T-helper 17 cell (primary cell): Measurements from ENCODE around the gene CMTR2. TPM values are rescaled to one million over a fixed set of nuclear protein-coding genes. Genes with fewer than 3 reads are reported as not detected.
"Not testable (repeated sequence)": the region's sequence is repeated elsewhere in the genome, so short reads cannot be mapped to it uniquely, and the experiment has no call there.

ENCODE experiments used
- ATAC-seq: fragments of 150-1000 bp; cut with Tn5 transposase; 2 replicates; pipeline ENCODE4 v1.10.0; 2021; ENCODE audit warnings: mild to moderate bottlenecking, moderate library complexity
- DNase-seq, 3 donors: peaks; one replicate each; pipeline versions ENCODE4 v3.0.0 to v3.0.0-alpha.2; 2020 to 2021
- H3K9me3 ChIP-seq: one replicate; pipeline ENCODE4 v1.7.0; 2013; ENCODE audit warnings: low read length, mild to moderate bottlenecking; ENCODE audit not compliant: control insufficient read depth, poor library complexity, severe bottlenecking
- H3K27ac Mint-ChIP-seq: one replicate; pipeline ENCODE4 v1.8.0; 2022; ENCODE audit warnings: mild to moderate bottlenecking, moderate library complexity, mixed read lengths
- H3K27me3 Mint-ChIP-seq: one replicate; pipeline ENCODE4 v1.8.0; 2022; ENCODE audit warnings: mixed read lengths
- H3K36me3 Mint-ChIP-seq: one replicate; pipeline ENCODE4 v1.8.0; 2022; ENCODE audit warnings: low read depth, mixed read lengths
- H3K4me1 Mint-ChIP-seq: one replicate; pipeline ENCODE4 v1.8.0; 2022; ENCODE audit warnings: mild to moderate bottlenecking, mixed read lengths
- H3K4me3 Mint-ChIP-seq: one replicate; pipeline ENCODE4 v1.8.0; 2022; ENCODE audit warnings: mild to moderate bottlenecking, moderate library complexity, mixed read lengths
- total RNA-seq, 4 donors: library from RNA in 2 of 4; stranded (reverse) in 2 of 4; gene quantifications; one replicate each; pipeline ENCODE4 v1.2.3 and lab custom pipeline; 2022 to 2026

Gene CMTR2
- total RNA-seq, 2 donors from 2014 or later = 8.4 to 10.4 TPM

GRCh38 chr16:71296584-71297340 lies 7.6 kb upstream of the CMTR2 start:
- H3K4me1 Mint-ChIP-seq = no peaks in the 10 kb centered on the region
- ATAC-seq (no peak), DNase-seq (no peak)
- H3K9me3 ChIP-seq = no peaks in the 10 kb centered on the region
- no peak overlapping the region for H3K4me3 Mint-ChIP-seq
- H3K36me3 Mint-ChIP-seq = peaks cover 4% of the 10 kb centered on the region
- peaks cover 42% of the 10 kb centered on the region for H3K27me3 Mint-ChIP-seq
- H3K27ac Mint-ChIP-seq = no peak overlapping the region

- H3K9me3 ChIP-seq = no peaks in the 10 kb centered on the region
- H3K27ac Mint-ChIP-seq = no peak overlapping the region
- H3K4me1 Mint-ChIP-seq = no peaks in the 10 kb centered on the region
- ATAC-seq (no peak), DNase-seq (no peak)
- H3K36me3 Mint-ChIP-seq = peaks cover 6% of the 10 kb centered on the region
- H3K4me3 Mint-ChIP-seq = no peak overlapping the region
- peaks cover 39% of the 10 kb centered on the region for H3K27me3 Mint-ChIP-seq
Observed at GRCh38 chr16:71295950-71296349, 6.7 kb upstream of the CMTR2 start.

- H3K4me3 Mint-ChIP-seq = no peak overlapping the region
- H3K9me3 ChIP-seq = no peaks in the 10 kb centered on the region
- H3K36me3 Mint-ChIP-seq = peaks cover 2% of the 10 kb centered on the region
- peaks cover 30% of the 10 kb centered on the region for H3K27me3 Mint-ChIP-seq
- peaks cover 2% of the 10 kb centered on the region for H3K4me1 Mint-ChIP-seq
- no peak for ATAC-seq
- DNase-seq = no peak
- no peak overlapping the region for H3K27ac Mint-ChIP-seq
Observed at GRCh38 chr16:71293919-71294318, 4.7 kb upstream of the CMTR2 start.

- DNase-seq, H3K4me3 Mint-ChIP-seq, H3K9me3 ChIP-seq, H3K27ac Mint-ChIP-seq, H3K36me3 Mint-ChIP-seq, ATAC-seq: not testable (repeated sequence)
- H3K27me3 Mint-ChIP-seq = peaks cover 24% of the 10 kb centered on the region
- peaks cover 13% of the 10 kb centered on the region for H3K4me1 Mint-ChIP-seq
Observed at GRCh38 chr16:71292095-71292494, 2.9 kb upstream of the CMTR2 start.

- Mint-ChIP-seq H3K4me3 (peak overlapping the region; percentile 90), H3K27me3 (peaks cover 24% of the 10 kb centered on the region), H3K4me1 (peaks cover 13% of the 10 kb centered on the region), H3K36me3 (peaks cover 5% of the 10 kb centered on the region), H3K27ac (peak overlapping the region; percentile 86)
- ATAC-seq (no peak), DNase-seq (no peak)
- no peaks in the 10 kb centered on the region for H3K9me3 ChIP-seq
Observed at GRCh38 chr16:71289732-71290062, 495 bp upstream of the CMTR2 start.

- peak overlapping the region; percentile 86 for H3K27ac Mint-ChIP-seq
- peaks cover 13% of the 10 kb centered on the region for H3K4me1 Mint-ChIP-seq
- ATAC-seq (no peak), DNase-seq (no peak)
- H3K36me3 Mint-ChIP-seq = peaks cover 5% of the 10 kb centered on the region
- H3K4me3 Mint-ChIP-seq = peak overlapping the region; percentile 90
- H3K9me3 ChIP-seq = no peaks in the 10 kb centered on the region
- H3K27me3 Mint-ChIP-seq = peaks cover 20% of the 10 kb centered on the region
Observed at GRCh38 chr16:71288570-71288889, 672 bp downstream of the CMTR2 start.

- Mint-ChIP-seq H3K36me3 (peaks cover 5% of the 10 kb centered on the region), H3K4me3 (peak overlapping the region; percentile 90), H3K27me3 (peaks cover 16% of the 10 kb centered on the region), H3K4me1 (peaks cover 13% of the 10 kb centered on the region), H3K27ac (peak overlapping the region; percentile 86)
- H3K9me3 ChIP-seq = no peaks in the 10 kb centered on the region
- ATAC-seq = no peak
- DNase-seq = no peak
Observed at GRCh38 chr16:71287911-71288310, 1.3 kb downstream of the CMTR2 start.

GRCh38 chr16:71287454-71287853 lies 1.7 kb downstream of the CMTR2 start:
- peaks cover 13% of the 10 kb centered on the region for H3K4me1 Mint-ChIP-seq
- H3K36me3 Mint-ChIP-seq = peaks cover 5% of the 10 kb centered on the region
- H3K9me3 ChIP-seq = no peaks in the 10 kb centered on the region
- no peak overlapping the region for H3K4me3 Mint-ChIP-seq
- peaks cover 11% of the 10 kb centered on the region for H3K27me3 Mint-ChIP-seq
- DNase-seq (no peak), ATAC-seq (no peak)
- no peak overlapping the region for H3K27ac Mint-ChIP-seq

GRCh38 chr16:71283612-71284011 lies 5.6 kb downstream of the CMTR2 start:
- ATAC-seq (no peak), DNase-seq (no peak)
- H3K36me3 Mint-ChIP-seq = peaks cover 3% of the 10 kb centered on the region
- H3K27ac Mint-ChIP-seq = no peak overlapping the region
- no peaks in the 10 kb centered on the region for H3K27me3 Mint-ChIP-seq
- H3K9me3 ChIP-seq = no peaks in the 10 kb centered on the region
- H3K4me3 Mint-ChIP-seq = no peak overlapping the region
- H3K4me1 Mint-ChIP-seq = peaks cover 7% of the 10 kb centered on the region

GRCh38 chr16:71282943-71283342 lies 6.3 kb downstream of the CMTR2 start:
- DNase-seq = no peak
- H3K9me3 ChIP-seq = no peaks in the 10 kb centered on the region
- Mint-ChIP-seq H3K27ac (no peak overlapping the region), H3K4me1 (peaks cover under 1% of the 10 kb centered on the region), H3K27me3 (no peaks in the 10 kb centered on the region), H3K36me3 (peaks cover 3% of the 10 kb centered on the region), H3K4me3 (no peak overlapping the region)
- ATAC-seq = no peak

- no peak overlapping the region for H3K4me3 Mint-ChIP-seq
- no peaks in the 10 kb centered on the region for H3K36me3 Mint-ChIP-seq
- DNase-seq = no peak
- no peaks in the 10 kb centered on the region for H3K27me3 Mint-ChIP-seq
- no peak overlapping the region for H3K27ac Mint-ChIP-seq
- H3K4me1 Mint-ChIP-seq = no peaks in the 10 kb centered on the region
- ATAC-seq = no peak
- no peaks in the 10 kb centered on the region for H3K9me3 ChIP-seq
Observed at GRCh38 chr16:71276589-71277334, 12.4 kb downstream of the CMTR2 start.

- peaks cover 3% of the 10 kb centered on the region for H3K4me1 Mint-ChIP-seq
- no peak overlapping the region for H3K4me3 Mint-ChIP-seq
- no peaks in the 10 kb centered on the region for H3K9me3 ChIP-seq
- no peak for DNase-seq
- H3K36me3 Mint-ChIP-seq = no peaks in the 10 kb centered on the region
- H3K27ac Mint-ChIP-seq = no peak overlapping the region
- no peak for ATAC-seq
- H3K27me3 Mint-ChIP-seq = no peaks in the 10 kb centered on the region
Observed at GRCh38 chr16:71273384-71273783, 15.8 kb downstream of the CMTR2 start.

GRCh38 chr16:71264299-71264698 lies 24.9 kb downstream of the CMTR2 start:
- ATAC-seq (no peak), DNase-seq (no peak)
- Mint-ChIP-seq H3K27me3 (peaks cover 34% of the 10 kb centered on the region), H3K4me1 (no peaks in the 10 kb centered on the region), H3K4me3 (no peak overlapping the region), H3K36me3 (no peaks in the 10 kb centered on the region), H3K27ac (no peak overlapping the region)
- no peaks in the 10 kb centered on the region for H3K9me3 ChIP-seq

- no peaks in the 10 kb centered on the region for H3K36me3 Mint-ChIP-seq
Observed at GRCh38 chr16:71263582-71263981, 25.6 kb downstream of the CMTR2 start.

More at GRCh38 chr16:71263582-71263981, 25.6 kb downstream of the CMTR2 start:
- Mint-ChIP-seq H3K27me3 (peaks cover 36% of the 10 kb centered on the region), H3K27ac (no peak overlapping the region), H3K4me3 (no peak overlapping the region), H3K4me1 (no peaks in the 10 kb centered on the region)
- DNase-seq = no peak
- H3K9me3 ChIP-seq = no peaks in the 10 kb centered on the region
- ATAC-seq = no peak
